Measurements from ENCODE around the gene SRC.

DNA sequence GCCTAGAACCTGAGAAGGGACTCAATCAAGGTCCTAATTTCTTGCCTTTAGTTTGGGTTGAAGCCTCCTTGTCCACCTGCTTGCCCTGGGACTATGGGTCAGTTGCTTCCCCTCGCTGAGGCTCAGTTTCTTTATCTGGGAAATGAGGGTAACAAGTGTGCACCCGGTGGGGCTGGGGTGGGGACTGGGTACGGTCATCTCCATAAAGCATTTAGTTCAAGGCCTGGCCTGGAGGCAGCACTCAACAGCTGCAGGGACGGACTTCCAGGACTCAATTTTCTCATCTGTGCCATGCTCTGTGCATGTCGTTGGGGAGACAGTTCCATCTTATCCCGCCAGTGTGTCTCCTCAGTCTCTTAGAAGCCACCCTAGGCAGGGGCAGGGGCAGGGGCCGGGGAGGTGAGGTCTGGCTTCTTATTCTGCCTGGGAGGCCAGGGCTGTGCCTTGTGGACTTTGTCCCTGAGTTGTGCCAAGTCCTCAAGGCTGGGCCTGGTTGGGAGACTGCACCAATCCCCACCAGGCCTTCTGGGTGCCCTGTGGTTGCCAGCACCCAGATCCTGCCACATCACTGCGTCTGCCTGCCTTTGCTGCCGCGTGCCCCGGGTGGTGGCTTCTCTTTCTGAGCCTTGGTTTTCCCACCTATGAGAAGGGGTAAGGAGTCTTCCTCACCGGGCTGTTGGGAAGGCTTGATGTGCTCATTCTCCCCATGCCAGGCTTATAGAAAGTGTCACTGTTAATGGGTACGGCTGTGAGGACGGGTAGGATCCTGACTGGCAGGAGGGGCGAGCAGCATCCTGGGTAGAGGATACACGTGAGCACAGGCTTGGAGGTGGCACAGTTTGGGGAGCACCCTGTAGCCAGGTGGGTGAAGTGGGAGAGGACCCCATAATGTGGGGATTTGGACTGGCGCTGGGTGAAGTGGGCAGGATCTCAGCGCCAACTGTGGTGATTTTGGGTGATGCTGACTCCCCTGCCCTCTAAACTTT is 8.6 kb downstream of the SRC start:
- TF ChIP-seq BHLHE40 (IDR thresholded peaks at IDR 0.05; ENCODE audit: borderline replicate concordance) (no peak), SP1 (IDR thresholded peaks at IDR 0.05) (no peak), ZNF384 (IDR thresholded peaks at IDR 0.05) (no peak), SUZ12 (IDR thresholded peaks at IDR 0.05) (no peak), ELF4 (IDR thresholded peaks at IDR 0.05) (no peak)
